Kidney (tissue), 14 donors: Measurements from ENCODE around the gene SLC35B1. TPM values are rescaled to one million over a fixed set of nuclear protein-coding genes. Genes with fewer than 3 reads are reported as not detected.

Source experiments
- DNase-seq, 5 donors: peaks; one replicate each; pipeline ENCODE4 v3.0.0-alpha.2; 2013 to 2020
- FAIRE-seq: peaks from 2 replicates; lab custom pipeline; 2012; peaks lifted over from hg19 to GRCh38; lab: Jason Lieb, UNC
- H3K27ac ChIP-seq, 2 donors: one replicate each; pipeline ENCODE4 v1.7.0; 2013; ENCODE audit warnings: low read depth in 2 of 2, low read length in 2 of 2, inconsistent platforms in 1 of 2
- H3K27me3 ChIP-seq: one replicate; pipeline ENCODE4 v1.7.1; 2013; ENCODE audit warnings: low read length, inconsistent platforms; ENCODE audit not compliant: control insufficient read depth, insufficient read depth
- H3K36me3 ChIP-seq, 3 donors: one replicate each; pipeline versions ENCODE4 v1.7.0 to v1.7.1; 2013; ENCODE audit warnings: low read length in 3 of 3, control low read depth in 1 of 3, inconsistent platforms in 1 of 3; ENCODE audit not compliant: insufficient read depth in 3 of 3, control insufficient read depth in 2 of 3
- H3K4me1 ChIP-seq, 3 donors: one replicate each; pipeline versions ENCODE4 v1.7.0 to v1.7.1; 2013; ENCODE audit warnings: low read length in 3 of 3, inconsistent platforms in 1 of 3, low read depth in 1 of 3; ENCODE audit not compliant: control insufficient read depth in 2 of 3, insufficient read depth in 2 of 3
- H3K4me3 ChIP-seq, 3 donors: one replicate each; pipeline versions ENCODE4 v1.7.0 to v1.8.1; 2013; ENCODE audit warnings: low read length in 3 of 3, control low read depth in 1 of 3, inconsistent platforms in 1 of 3
- H3K9ac ChIP-seq, 3 donors: one replicate each; pipeline versions ENCODE4 v1.7.0 to v1.7.1; 2013; ENCODE audit warnings: low read length in 3 of 3, control low read depth in 1 of 3, inconsistent platforms in 1 of 3
- H3K9me3 ChIP-seq, 3 donors: one replicate each; pipeline versions ENCODE4 v1.7.0 to v1.7.1; 2013; ENCODE audit warnings: low read length in 3 of 3, control low read depth in 1 of 3, inconsistent platforms in 1 of 3; ENCODE audit not compliant: control insufficient read depth in 2 of 3, insufficient read depth in 1 of 3
- intact Hi-C: fragments of 100-400 bp; cut with DNase I; formaldehyde crosslinking; loops from one replicate; pipeline ENCODE4 v1.11.1; 2022
- polyA plus RNA-seq: library from polyadenylated mRNA; stranded (reverse); fragments of 350-450 nt; fragmentation: Illumina TruSeq; extraction: RNeasy Lipid Tissue Mini Kit (QIAGEN cat#74804); gene quantifications from one replicate; pipeline ENCODE4 v1.2.3, GENCODE V29; 2014; ENCODE audit warnings: low read depth, low replicate concordance; ENCODE audit not compliant: insufficient read depth
- total RNA-seq: library from RNA; stranded (reverse); fragmentation: NEBNext Ultra II Directional; extraction: Animal tissue kit (Norgen Biotek cat#: 25700); gene quantifications from one replicate; pipeline ENCODE4 v1.2.1, GENCODE V29; 2021
- TF ChIP-seq, protein P1 (sequence below): IDR thresholded peaks from 3 replicates; pipeline ENCODE4 v1.5.1; 2012; ENCODE audit warnings: mild to moderate bottlenecking, moderate library complexity, borderline replicate concordance; ENCODE audit not compliant: insufficient read depth; ENCODE audit errors: extremely low read depth
- donor health status: control.
- donor health status: control.
- donor health status: control.
- donor health status: control.
- donor health status: control.
- donor health status: DM: yes; HTN: yes; CAD: no.
- donor health status: Normal renal cell carcinoma (clear cell type).

Gene SLC35B1
- total and polyA plus RNA-seq, 2 donors from 2014 or later = 56.6 to 83.7 TPM

DNA sequence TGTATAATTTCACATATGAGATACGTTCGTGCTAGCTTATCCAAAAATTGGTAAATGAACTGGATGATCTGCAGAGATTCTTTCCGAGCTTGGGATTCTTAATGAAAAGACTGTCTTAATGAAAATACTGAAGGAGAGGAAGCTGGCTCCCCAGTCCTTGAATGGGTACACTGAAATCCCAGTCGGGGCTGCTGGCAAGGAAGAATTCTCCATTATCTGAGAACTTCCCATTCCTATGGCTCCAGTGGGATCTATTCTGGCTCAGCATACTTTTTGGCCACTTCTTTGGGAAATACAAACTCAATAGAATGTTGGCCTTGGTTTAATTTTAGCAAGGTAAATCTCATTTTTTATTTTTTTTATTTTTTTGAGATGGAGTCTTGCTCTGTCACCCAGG is 23.7 kb upstream of the SLC35B1 start:
- Histone ChIP-seq H3K27me3 (no peaks in the 10 kb centered on the region), H3K4me1 (peaks cover 0 to 8% (median 3%) of the 10 kb centered on the region in 3 donors), H3K4me3 (no peak overlapping the region), H3K9me3 (no peaks in the 10 kb centered on the region), H3K36me3 (no peaks in the 10 kb centered on the region), H3K9ac (no peak overlapping the region), H3K27ac (no peak overlapping the region)
- DNase-seq (no peak), FAIRE-seq (no peak)
- TF ChIP-seq, protein P1, sequence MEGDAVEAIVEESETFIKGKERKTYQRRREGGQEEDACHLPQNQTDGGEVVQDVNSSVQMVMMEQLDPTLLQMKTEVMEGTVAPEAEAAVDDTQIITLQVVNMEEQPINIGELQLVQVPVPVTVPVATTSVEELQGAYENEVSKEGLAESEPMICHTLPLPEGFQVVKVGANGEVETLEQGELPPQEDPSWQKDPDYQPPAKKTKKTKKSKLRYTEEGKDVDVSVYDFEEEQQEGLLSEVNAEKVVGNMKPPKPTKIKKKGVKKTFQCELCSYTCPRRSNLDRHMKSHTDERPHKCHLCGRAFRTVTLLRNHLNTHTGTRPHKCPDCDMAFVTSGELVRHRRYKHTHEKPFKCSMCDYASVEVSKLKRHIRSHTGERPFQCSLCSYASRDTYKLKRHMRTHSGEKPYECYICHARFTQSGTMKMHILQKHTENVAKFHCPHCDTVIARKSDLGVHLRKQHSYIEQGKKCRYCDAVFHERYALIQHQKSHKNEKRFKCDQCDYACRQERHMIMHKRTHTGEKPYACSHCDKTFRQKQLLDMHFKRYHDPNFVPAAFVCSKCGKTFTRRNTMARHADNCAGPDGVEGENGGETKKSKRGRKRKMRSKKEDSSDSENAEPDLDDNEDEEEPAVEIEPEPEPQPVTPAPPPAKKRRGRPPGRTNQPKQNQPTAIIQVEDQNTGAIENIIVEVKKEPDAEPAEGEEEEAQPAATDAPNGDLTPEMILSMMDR = no peak
- intact Hi-C loops = no loop called here

- TF ChIP-seq, protein P1 = no peak
- FAIRE-seq (no peak), DNase-seq (no peak)
- H3K27me3 ChIP-seq = no peaks in the 10 kb centered on the region
- no peak overlapping the region for H3K4me3 ChIP-seq
- peak overlapping the region in 1 of 2 donors; percentile 39 for H3K27ac ChIP-seq
- no peak overlapping the region for H3K9ac ChIP-seq
- H3K36me3 ChIP-seq = no peaks in the 10 kb centered on the region
- intact Hi-C loops = no loop called here
- H3K9me3 ChIP-seq = no peaks in the 10 kb centered on the region
- H3K4me1 ChIP-seq = peaks cover 0 to 8% (median 3%) of the 10 kb centered on the region in 3 donors
These were observed 23.1 kb upstream of the SLC35B1 start for GRCh38 chr17:49730785-49731434.

DNA sequence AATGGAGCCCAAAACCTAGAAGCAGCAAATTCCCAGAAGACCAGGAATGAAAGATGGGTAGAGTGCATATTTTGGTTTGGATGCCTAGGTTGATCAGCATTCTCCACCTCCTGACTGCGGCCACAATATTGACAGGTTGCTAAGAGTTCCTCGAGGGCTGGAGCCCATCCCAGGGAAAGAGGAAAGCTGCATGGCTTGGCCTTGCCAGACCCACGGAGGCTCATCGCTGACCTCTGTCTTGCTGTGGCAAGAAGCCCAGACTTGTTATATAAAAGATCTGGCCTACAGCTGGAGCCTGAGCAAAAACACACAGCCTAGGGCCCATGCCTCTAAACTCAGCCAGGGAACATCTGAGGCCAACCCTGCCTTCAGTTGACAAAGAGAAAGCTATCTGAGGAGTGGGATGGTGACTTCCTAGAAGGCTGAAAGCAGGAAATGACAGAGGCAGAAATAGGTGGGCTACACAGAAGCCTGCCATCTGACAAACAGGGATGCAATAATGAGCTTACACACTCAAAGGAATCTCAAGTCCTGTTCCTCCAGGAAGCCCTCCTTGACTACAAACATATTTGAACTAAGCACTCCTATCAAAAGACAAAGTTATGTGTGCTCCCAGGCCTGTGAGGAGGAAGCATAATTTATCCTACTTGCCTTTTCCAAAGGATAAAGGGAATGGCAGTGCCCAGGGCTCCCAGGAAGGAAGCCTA is 22.5 kb upstream of the SLC35B1 start:
- no peak overlapping the region for H3K9ac ChIP-seq
- no peak for FAIRE-seq
- H3K27ac ChIP-seq = peak overlapping the region in 1 of 2 donors; percentile 58

More for the DNA sequence above, 22.5 kb upstream of the SLC35B1 start:
- no peaks in the 10 kb centered on the region for H3K27me3 ChIP-seq
- TF ChIP-seq, protein P1 = no peak
- H3K4me3 ChIP-seq = no peak overlapping the region
- intact Hi-C loops = no loop called here
- H3K4me1 ChIP-seq = peaks cover 0 to 8% (median 3%) of the 10 kb centered on the region in 3 donors
- H3K9me3 ChIP-seq = no peaks in the 10 kb centered on the region
- DNase-seq = peak in 4 of 5 donors; percentile 35 to 90 (median 62)
- peaks cover 0 to 7% (median 0%) of the 10 kb centered on the region in 3 donors for H3K36me3 ChIP-seq
